ENCODE results near the gene DYRK1B. TPM values are rescaled to one million over a fixed set of nuclear protein-coding genes. Genes with fewer than 3 reads are reported as not detected.

DYRK1B gene
- total RNA-seq, 1 donor, result 15.5 TPM

GRCh38 chr19:39795001-39795400, 39.0 kb downstream of the DYRK1B start:
- TF ChIP-seq, protein P1, sequence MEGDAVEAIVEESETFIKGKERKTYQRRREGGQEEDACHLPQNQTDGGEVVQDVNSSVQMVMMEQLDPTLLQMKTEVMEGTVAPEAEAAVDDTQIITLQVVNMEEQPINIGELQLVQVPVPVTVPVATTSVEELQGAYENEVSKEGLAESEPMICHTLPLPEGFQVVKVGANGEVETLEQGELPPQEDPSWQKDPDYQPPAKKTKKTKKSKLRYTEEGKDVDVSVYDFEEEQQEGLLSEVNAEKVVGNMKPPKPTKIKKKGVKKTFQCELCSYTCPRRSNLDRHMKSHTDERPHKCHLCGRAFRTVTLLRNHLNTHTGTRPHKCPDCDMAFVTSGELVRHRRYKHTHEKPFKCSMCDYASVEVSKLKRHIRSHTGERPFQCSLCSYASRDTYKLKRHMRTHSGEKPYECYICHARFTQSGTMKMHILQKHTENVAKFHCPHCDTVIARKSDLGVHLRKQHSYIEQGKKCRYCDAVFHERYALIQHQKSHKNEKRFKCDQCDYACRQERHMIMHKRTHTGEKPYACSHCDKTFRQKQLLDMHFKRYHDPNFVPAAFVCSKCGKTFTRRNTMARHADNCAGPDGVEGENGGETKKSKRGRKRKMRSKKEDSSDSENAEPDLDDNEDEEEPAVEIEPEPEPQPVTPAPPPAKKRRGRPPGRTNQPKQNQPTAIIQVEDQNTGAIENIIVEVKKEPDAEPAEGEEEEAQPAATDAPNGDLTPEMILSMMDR (IDR thresholded peaks at IDR 0.05; ENCODE audit: insufficient read depth, low read length), result no peak
- DNase-seq (ENCODE audit: low read depth), result no peak
- no peak overlapping the region for H3K4me3 ChIP-seq (ENCODE audit: low read depth, low read length)

DNA sequence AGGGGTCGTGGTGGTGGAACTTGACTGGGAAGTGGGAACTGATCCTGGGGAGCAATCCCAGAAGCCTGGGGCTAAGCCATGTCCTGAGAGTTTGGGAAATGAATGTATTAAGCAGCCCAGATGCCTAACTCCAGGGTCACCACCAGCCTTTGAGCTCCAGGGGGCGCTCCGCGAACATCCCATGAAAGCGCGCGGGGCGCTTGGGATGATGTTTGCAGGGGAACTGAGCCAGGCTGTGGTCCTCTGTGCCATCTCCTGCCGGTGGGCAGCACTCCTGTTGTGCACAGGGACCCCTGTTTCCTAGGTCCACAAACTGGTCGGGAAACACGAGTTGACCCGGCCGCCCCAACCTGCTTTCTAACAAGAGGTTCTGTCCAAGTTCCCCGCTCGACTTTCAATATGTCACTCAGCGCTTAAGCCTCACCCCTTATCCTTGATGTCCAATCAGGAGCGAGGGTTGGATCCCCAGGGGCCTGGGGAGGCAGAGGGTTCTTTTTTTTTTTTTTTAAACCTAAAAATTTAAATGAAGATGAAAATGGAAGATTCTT, 40.9 kb downstream of the DYRK1B start:
- peak overlapping the region; percentile 77 for H3K4me3 ChIP-seq (ENCODE audit: low read depth, low read length)
- TF ChIP-seq, protein P1 (IDR thresholded peaks at IDR 0.05; ENCODE audit: insufficient read depth, low read length), result peak; percentile 96
- peak; percentile 88 for DNase-seq (ENCODE audit: low read depth)

GRCh38 chr19:39788244-39788643, 45.7 kb downstream of the DYRK1B start:
- TF ChIP-seq, protein P1 (IDR thresholded peaks at IDR 0.05; ENCODE audit: insufficient read depth, low read length), result no peak
- H3K4me3 ChIP-seq (ENCODE audit: low read depth, low read length), result no peak overlapping the region
- no peak for DNase-seq (ENCODE audit: low read depth)

DNA sequence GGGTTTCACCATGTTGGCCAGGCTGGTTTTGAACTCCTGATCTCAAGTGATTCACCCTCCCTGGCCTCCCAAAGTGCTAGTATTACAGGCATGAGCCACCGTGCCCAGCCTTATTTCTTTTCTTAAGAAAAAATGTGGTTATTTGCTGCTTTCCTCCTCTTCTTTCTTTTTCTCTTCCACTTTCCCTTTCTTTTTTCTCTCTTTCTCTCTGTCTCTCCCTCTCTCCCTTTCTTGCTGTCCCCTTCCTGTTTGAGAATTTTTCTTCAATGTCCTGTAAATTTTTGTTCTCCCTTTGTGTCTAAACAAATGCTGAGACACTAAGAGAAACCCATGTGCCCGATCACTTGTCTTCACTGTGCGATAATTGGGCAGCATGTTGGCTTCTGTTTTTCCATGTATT, 53.1 kb downstream of the DYRK1B start:
- TF ChIP-seq, protein P1 (IDR thresholded peaks at IDR 0.05; ENCODE audit: insufficient read depth, low read length), result no peak
- DNase-seq (ENCODE audit: low read depth), result no peak

DNA sequence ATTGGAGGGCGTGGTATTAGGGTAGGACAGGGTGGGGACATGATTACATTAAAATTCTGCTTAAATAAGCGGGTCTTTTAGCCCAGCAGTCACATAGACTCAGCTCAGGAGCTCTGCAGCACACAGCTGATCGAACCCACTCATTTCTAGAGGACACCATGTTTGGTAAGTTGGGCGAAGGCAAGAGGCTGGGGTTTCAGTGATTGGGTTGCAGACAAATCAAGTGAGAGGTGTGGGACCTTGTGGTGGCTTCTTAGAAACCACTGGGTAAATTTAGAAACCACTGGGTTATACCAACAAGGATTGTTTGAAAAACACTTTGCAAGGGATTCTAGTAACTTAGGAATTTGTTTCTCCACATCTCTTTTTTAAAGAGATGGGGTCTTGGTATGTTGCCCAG, 55.2 kb downstream of the DYRK1B start, which contains the start of gene LEUTX:
Gene LEUTX, plus strand, starts transcription at position 92 of the 400 bp plus-strand sequence. Its CDS starts 67 bp downstream, at position 159.
- no peak for DNase-seq (ENCODE audit: low read depth)
- TF ChIP-seq, protein P1 (IDR thresholded peaks at IDR 0.05; ENCODE audit: insufficient read depth, low read length), result no peak
- H3K4me3 ChIP-seq (ENCODE audit: low read depth, low read length), result no peak within 1 kb of the TSS

More for the DNA sequence above, 53.1 kb downstream of the DYRK1B start:
- no peak overlapping the region for H3K4me3 ChIP-seq (ENCODE audit: low read depth, low read length)

Small RNA genes within 50 kb of the gene (small RNA-seq; reads per million reads assigned to genes)
- not detected for gene MIR6719

Other genes starting within 250 kb of the DYRK1B start
- gene LGALS13, start 231.6 kb downstream of the DYRK1B start, total RNA-seq (ENCODE audit: low replicate concordance), result not detected in 2 replicates
- not detected in 2 replicates for gene LGALS16, start 178.2 kb downstream of the DYRK1B start, total RNA-seq (ENCODE audit: low replicate concordance)
- not detected in 2 replicates for gene LGALS14, start 129.7 kb downstream of the DYRK1B start, total RNA-seq (ENCODE audit: low replicate concordance)
- not detected in 2 replicates for gene CLC, start 96.1 kb downstream of the DYRK1B start, total RNA-seq (ENCODE audit: low replicate concordance)
- gene LEUTX, start 55.3 kb downstream of the DYRK1B start, total RNA-seq (ENCODE audit: low replicate concordance), result not detected in 2 replicates
- 105 and 162 TPM in 2 replicates for gene FBL, start 12.2 kb upstream of the DYRK1B start, total RNA-seq (ENCODE audit: low replicate concordance)
- gene FCGBP, start 100.5 kb upstream of the DYRK1B start, total RNA-seq (ENCODE audit: low replicate concordance), result under 0.01 and 0.33 TPM in 2 replicates
- 24.2 and 85.2 TPM in 2 replicates for gene PSMC4, start 137.0 kb upstream of the DYRK1B start, total RNA-seq (ENCODE audit: low replicate concordance)
- gene ZNF546, start 162.9 kb upstream of the DYRK1B start, total RNA-seq (ENCODE audit: low replicate concordance), result 7.1 and 9.7 TPM in 2 replicates
- gene ZNF780B, start 222.1 kb upstream of the DYRK1B start, total RNA-seq (ENCODE audit: low replicate concordance), result 18.9 and 23.1 TPM in 2 replicates